Neuronal stem cell (in vitro differentiated cells): ENCODE results near the gene TP73.

ENCODE experiments used
- DNase-seq: peaks from one replicate; pipeline ENCODE4 v3.0.0-alpha.2; 2013; ENCODE audit warnings: low spot score
- H2AFZ ChIP-seq: one replicate; pipeline ENCODE4 v1.6.1; 2013; ENCODE audit warnings: mild to moderate bottlenecking, low read length, inconsistent platforms
- H2AK5ac ChIP-seq: 2 replicates; pipeline ENCODE4 v1.6.1; 2013; ENCODE audit warnings: low read depth, mild to moderate bottlenecking, inconsistent platforms, low read length, moderate library complexity, mixed read lengths
- H2BK120ac ChIP-seq: 2 replicates; pipeline ENCODE4 v1.6.1; 2013; ENCODE audit warnings: low read depth, mild to moderate bottlenecking, inconsistent platforms, low read length, moderate library complexity, mixed read lengths
- H2BK12ac ChIP-seq: one replicate; pipeline ENCODE4 v1.6.1; 2013; ENCODE audit warnings: low read length, inconsistent platforms
- H2BK15ac ChIP-seq: 2 replicates; pipeline ENCODE4 v1.6.1; 2013; ENCODE audit warnings: mild to moderate bottlenecking, low read length, inconsistent platforms, mixed read lengths
- H2BK5ac ChIP-seq: one replicate; pipeline ENCODE4 v1.6.1; 2013; ENCODE audit warnings: inconsistent platforms, mild to moderate bottlenecking, low read length, moderate library complexity
- H3K14ac ChIP-seq: one replicate; pipeline ENCODE4 v1.6.1; 2013; ENCODE audit warnings: low read length, inconsistent platforms
- H3K18ac ChIP-seq: 2 replicates; pipeline ENCODE4 v1.6.1; 2013; ENCODE audit warnings: low read length, inconsistent platforms
- H3K23ac ChIP-seq: 2 replicates; pipeline ENCODE4 v1.6.1; 2013; ENCODE audit warnings: low read depth, mild to moderate bottlenecking, mixed read lengths, low read length, inconsistent platforms; ENCODE audit not compliant: poor library complexity
- H3K27ac ChIP-seq: replicated peaks from 3 replicates; pipeline ENCODE4 v1.5.1; 2013; ENCODE audit warnings: low read length, inconsistent platforms
- H3K27me3 ChIP-seq, 3 experiments: 2 replicates each; pipeline ENCODE4 v1.6.1; 2013; ENCODE audit warnings: low read length in 3 of 3, mild to moderate bottlenecking in 2 of 3, inconsistent platforms in 1 of 3, low read depth in 1 of 3, mixed read lengths in 1 of 3, moderate library complexity in 1 of 3; ENCODE audit not compliant: control insufficient read depth in 3 of 3, insufficient read depth in 3 of 3
- H3K36me3 ChIP-seq, 2 donors: replicated peaks in 1 of 2; 2 replicates each; pipeline ENCODE4 v1.6.1; 2013; ENCODE audit warnings: low read length in 2 of 2; ENCODE audit not compliant: control insufficient read depth in 2 of 2, insufficient read depth in 2 of 2
- H3K4ac ChIP-seq: 2 replicates; pipeline ENCODE4 v1.6.1; 2013; ENCODE audit warnings: inconsistent platforms, mild to moderate bottlenecking, low read length, moderate library complexity
- H3K4me1 ChIP-seq, 2 donors: 1 replicate in 1 of 2; 2 replicates in 1 of 2; pipeline ENCODE4 v1.6.1; 2013; ENCODE audit warnings: low read length in 2 of 2, low read depth in 1 of 2; ENCODE audit not compliant: control insufficient read depth in 2 of 2, insufficient read depth in 1 of 2
- H3K4me2 ChIP-seq: one replicate; pipeline ENCODE4 v1.6.1; 2013; ENCODE audit warnings: mild to moderate bottlenecking, low read length, inconsistent platforms; ENCODE audit not compliant: insufficient read depth, poor library complexity, severe bottlenecking
- H3K4me3 ChIP-seq, 2 donors: 2 replicates each; pipeline ENCODE4 v1.5.1; 2013; ENCODE audit warnings: low read length in 2 of 2, mild to moderate bottlenecking in 2 of 2, inconsistent platforms in 1 of 2, moderate library complexity in 1 of 2
- H3K79me1 ChIP-seq: one replicate; pipeline ENCODE4 v1.6.1; 2013; ENCODE audit warnings: low read depth, mild to moderate bottlenecking, inconsistent platforms, low read length, moderate library complexity
- H3K9ac ChIP-seq: one replicate; pipeline ENCODE4 v1.6.1; 2013; ENCODE audit warnings: mild to moderate bottlenecking, low read depth, low read length, inconsistent platforms; ENCODE audit not compliant: poor library complexity
- H3K9me3 ChIP-seq, 2 donors: replicated peaks in 1 of 2; 2 replicates each; pipeline versions ENCODE3 to v1.6.1; 2013; ENCODE audit warnings: low read length in 2 of 2, mild to moderate bottlenecking in 2 of 2, inconsistent platforms in 1 of 2, low read depth in 1 of 2, mixed read lengths in 1 of 2, moderate library complexity in 1 of 2; ENCODE audit not compliant: control insufficient read depth in 2 of 2, insufficient read depth in 1 of 2
- H4K8ac ChIP-seq: one replicate; pipeline ENCODE4 v1.6.1; 2013; ENCODE audit warnings: low read depth, mild to moderate bottlenecking, inconsistent platforms, low read length, moderate library complexity
- H4K91ac ChIP-seq: one replicate; pipeline ENCODE4 v1.6.1; 2013; ENCODE audit warnings: low read length, low read depth, mild to moderate bottlenecking, inconsistent platforms; ENCODE audit not compliant: poor library complexity
- WGBS, 2 donors: extraction: QIAGEN DNeasy Blood & Tissue Kit; methylation state at CpG; one replicate each; pipeline ENCODE4 v1.1.7; 2013; ENCODE audit warnings: missing lambda C conversion rate in 2 of 2, mixed read lengths in 1 of 2; ENCODE audit not compliant: insufficient read length in 2 of 2, insufficient replicate concordance in 1 of 2; ENCODE audit errors: extremely low coverage in 2 of 2; 5-methylcytosine and 5-hydroxymethylcytosine counted together

Gene TP73

DNA sequence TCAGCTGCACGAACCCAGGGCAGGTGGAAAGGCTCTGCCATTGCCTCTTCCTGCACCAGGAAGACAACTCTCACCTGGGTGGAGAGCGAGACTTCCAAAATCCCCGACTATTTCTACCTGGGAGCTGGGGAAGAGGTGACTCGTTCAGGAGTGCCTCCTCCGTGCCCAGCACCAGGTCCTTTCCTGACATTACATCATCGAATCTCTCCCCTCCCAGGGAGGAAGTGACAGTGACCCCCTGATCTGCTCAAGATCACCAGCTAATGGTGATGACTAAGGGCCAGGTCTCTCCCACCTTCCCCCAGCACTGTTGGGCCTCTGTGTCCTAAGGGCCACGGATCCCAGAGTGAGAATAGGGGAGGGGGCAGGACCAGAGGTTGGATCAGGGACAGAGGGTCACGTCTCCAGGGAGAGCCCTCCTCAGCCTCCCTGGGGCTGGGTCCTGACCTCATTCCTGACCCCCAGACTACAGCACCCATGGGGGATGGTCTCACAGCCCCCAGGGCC is 47.8 kb upstream of the TP73 start:
- Histone ChIP-seq H3K18ac (peak overlapping the region; percentile 27), H3K23ac (peak overlapping the region; percentile 66), H3K4me1 (peaks cover 14 to 26% of the 10 kb centered on the region in 2 donors), H2BK120ac (no peak overlapping the region), H2BK15ac (no peak overlapping the region), H3K9ac (no peak overlapping the region), H4K8ac (no peak overlapping the region), H2AFZ (no peak overlapping the region), H3K4ac (no peak overlapping the region), H3K9me3 (peaks cover 0 to 4% of the 10 kb centered on the region in 2 donors), H3K14ac (no peak overlapping the region), H3K27me3 (no peaks in the 10 kb centered on the region), H2BK5ac (no peak overlapping the region), H3K36me3 (peaks cover 3 to 4% of the 10 kb centered on the region in 2 donors), H3K27ac (no peak overlapping the region), H3K79me1 (peaks cover 45% of the 10 kb centered on the region), H4K91ac (no peak overlapping the region), H3K4me3 (no peak overlapping the region), H2BK12ac (no peak overlapping the region), H3K4me2 (no peak overlapping the region), H2AK5ac (peak overlapping the region; percentile 29)
- no CpG with 5 or more reads among the region's 8 CpGs for WGBS, 2 donors
- DNase-seq = no peak

DNA sequence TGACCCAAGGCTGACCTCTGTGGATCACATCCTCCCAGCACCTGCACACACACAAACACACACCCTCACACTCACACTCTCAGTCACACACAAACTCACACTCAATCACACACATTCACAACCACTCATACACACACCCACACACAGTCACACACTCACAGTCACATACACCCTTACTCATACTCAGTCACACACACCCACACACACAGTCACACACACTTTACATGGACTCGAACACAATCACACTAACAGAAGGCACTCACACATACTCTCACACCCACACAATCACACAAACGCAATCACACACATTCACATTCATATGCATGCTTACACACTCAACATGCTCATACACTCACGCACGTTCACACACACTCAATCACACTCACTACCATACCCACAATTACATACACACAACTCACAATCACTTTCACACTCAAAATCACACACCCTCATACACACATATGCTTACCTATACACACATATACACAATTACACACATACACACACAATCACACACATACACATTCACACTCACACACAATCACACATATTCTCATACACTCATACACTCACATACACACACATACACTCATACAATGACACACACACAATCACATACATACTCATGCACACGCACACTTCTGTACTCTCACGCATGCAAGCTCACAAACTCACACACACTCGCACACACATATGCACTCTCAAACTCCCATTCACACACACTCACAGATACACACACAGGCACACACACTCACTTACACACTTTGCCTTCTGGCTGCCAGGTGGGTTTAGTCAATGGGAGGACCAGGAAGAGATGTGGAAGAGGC is 47.1 kb upstream of the TP73 start:
- H2BK15ac ChIP-seq = no peak overlapping the region
- no peak overlapping the region for H2BK120ac ChIP-seq
- DNase-seq = no peak
- peaks cover 20 to 33% of the 10 kb centered on the region in 2 donors for H3K4me1 ChIP-seq
- H3K27ac ChIP-seq = no peak overlapping the region
- H3K27me3 ChIP-seq = no peaks in the 10 kb centered on the region
- peak overlapping the region; percentile 29 for H2AK5ac ChIP-seq
- no peak overlapping the region for H3K9ac ChIP-seq
- peaks cover 49% of the 10 kb centered on the region for H3K79me1 ChIP-seq
- no peak overlapping the region for H2AFZ ChIP-seq
- no peak overlapping the region for H3K14ac ChIP-seq
- H3K4ac ChIP-seq = no peak overlapping the region
- no peak overlapping the region for H3K4me2 ChIP-seq
- H2BK5ac ChIP-seq = no peak overlapping the region
- H3K4me3 ChIP-seq = peak overlapping the region in 1 of 2 donors; percentile 11
- H3K18ac ChIP-seq = no peak overlapping the region
- 91 to 100% methylated on average over 3 to 5 of the region's 7 CpGs for WGBS, 2 donors
- H3K36me3 ChIP-seq = peaks cover 3 to 4% of the 10 kb centered on the region in 2 donors
- H2BK12ac ChIP-seq = no peak overlapping the region
- no peak overlapping the region for H4K8ac ChIP-seq
- peaks cover 0 to 4% of the 10 kb centered on the region in 2 donors for H3K9me3 ChIP-seq
- H3K23ac ChIP-seq = no peak overlapping the region
- H4K91ac ChIP-seq = no peak overlapping the region

DNA sequence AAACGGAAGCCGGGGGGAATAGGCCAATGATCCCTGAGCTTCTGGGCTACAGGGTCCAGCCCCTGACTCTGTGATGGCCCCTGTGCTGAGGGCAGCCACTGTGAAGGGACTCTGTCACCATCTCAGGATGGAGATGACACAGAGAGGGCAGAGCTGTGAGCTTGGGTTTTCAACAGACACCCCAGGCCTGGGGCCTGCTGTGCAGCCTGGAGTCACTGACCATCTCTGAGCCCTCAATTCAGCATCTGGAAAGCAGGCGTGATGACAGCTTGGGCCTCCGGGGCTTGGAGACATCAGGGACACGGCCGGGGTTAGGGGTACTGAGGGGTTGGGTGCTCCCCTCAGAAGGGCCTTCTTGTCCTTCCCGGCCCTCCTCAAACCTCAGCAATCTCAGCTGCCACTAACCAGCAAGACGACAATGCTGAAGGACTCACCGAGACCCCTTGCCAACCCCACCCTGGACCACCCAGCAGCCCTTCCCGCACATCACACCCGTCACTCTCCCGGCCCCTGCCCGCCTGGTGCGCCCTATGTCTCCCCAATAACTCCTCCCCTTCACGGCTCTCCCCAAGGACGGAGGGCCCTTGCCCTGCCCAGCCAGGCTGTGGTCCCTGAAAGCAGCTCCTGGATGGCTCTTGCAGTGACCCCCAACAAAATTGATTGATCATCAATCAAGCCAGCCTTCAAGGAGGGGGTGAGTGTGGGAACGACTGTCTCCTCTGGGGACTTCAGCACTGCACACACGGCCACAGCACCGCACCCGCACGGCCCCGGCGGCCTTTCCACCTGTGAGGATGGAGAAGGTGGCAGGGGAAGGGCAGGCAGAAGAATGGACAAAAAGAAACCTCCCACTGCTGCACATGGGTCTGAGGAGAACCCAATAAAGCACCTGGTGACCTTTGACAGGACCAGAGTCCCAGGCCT is 45.3 kb upstream of the TP73 start:
- Histone ChIP-seq H3K4me1 (peaks cover 25 to 38% of the 10 kb centered on the region in 2 donors), H4K8ac (no peak overlapping the region), H4K91ac (no peak overlapping the region), H2AK5ac (peak overlapping the region; percentile 91), H3K4me2 (no peak overlapping the region), H3K27me3 (peaks cover 0 to 4% (median 3%) of the 10 kb centered on the region in 3 experiments), H2AFZ (no peak overlapping the region), H3K23ac (no peak overlapping the region), H3K18ac (peak overlapping the region; percentile 62), H2BK12ac (no peak overlapping the region), H3K4me3 (no peak overlapping the region), H3K4ac (no peak overlapping the region), H2BK5ac (no peak overlapping the region), H3K27ac (no peak overlapping the region), H3K36me3 (peaks cover 0 to 3% of the 10 kb centered on the region in 2 donors), H3K9ac (no peak overlapping the region), H2BK120ac (no peak overlapping the region), H3K9me3 (peaks cover 0 to 4% of the 10 kb centered on the region in 2 donors), H3K14ac (peak overlapping the region; percentile 3), H2BK15ac (peak overlapping the region; percentile 49), H3K79me1 (peaks cover 48% of the 10 kb centered on the region)
- no CpG with 5 or more reads among the region's 23 CpGs for WGBS, 2 donors
- no peak for DNase-seq
